Measurements from ENCODE around the gene CLDN20. TPM values are rescaled to one million over a fixed set of nuclear protein-coding genes. Genes with fewer than 3 reads are reported as not detected.

The CLDN20 gene
- total and polyA plus RNA-seq, 2 donors (not counting 1 experiment from before 2014, with no cell fraction given) = not detected

- H3K27me3 ChIP-seq (ENCODE audit: control insufficient read depth, insufficient read depth, low read length) = no peaks in the 10 kb centered on the region
- H3K79me2 ChIP-seq (ENCODE audit: control insufficient read depth, insufficient read depth, low read length) = no peaks in the 10 kb centered on the region
- DNase-seq (ENCODE audit: low read depth in 2 of 2) = peak in 1 of 2 donors; percentile 16
- H3K4me1 ChIP-seq (ENCODE audit: control insufficient read depth, extremely low read depth, insufficient read depth, low read length) = peaks cover 3% of the 10 kb centered on the region
- no peaks in the 10 kb centered on the region for H3K36me3 ChIP-seq (ENCODE audit: control insufficient read depth, insufficient read depth, low read length)
- no peak overlapping the region for H3K4me3 ChIP-seq (replicated peaks in 1 of 4; ENCODE audit: control extremely low read depth in 1 of 4, insufficient read depth in 1 of 4, low read depth in 3 of 4, low read length in 4 of 4)
- peak overlapping the region; percentile 38 for H2AFZ ChIP-seq (ENCODE audit: low read length)
- no peaks in the 10 kb centered on the region for H3K9me3 ChIP-seq (ENCODE audit: control insufficient read depth, insufficient read depth, low read depth, low read length)
- no peak for TF ChIP-seq EZH2 (IDR thresholded peaks at IDR 0.05; ENCODE audit: low read length, missing control alignments)
- TF ChIP-seq, protein P1, sequence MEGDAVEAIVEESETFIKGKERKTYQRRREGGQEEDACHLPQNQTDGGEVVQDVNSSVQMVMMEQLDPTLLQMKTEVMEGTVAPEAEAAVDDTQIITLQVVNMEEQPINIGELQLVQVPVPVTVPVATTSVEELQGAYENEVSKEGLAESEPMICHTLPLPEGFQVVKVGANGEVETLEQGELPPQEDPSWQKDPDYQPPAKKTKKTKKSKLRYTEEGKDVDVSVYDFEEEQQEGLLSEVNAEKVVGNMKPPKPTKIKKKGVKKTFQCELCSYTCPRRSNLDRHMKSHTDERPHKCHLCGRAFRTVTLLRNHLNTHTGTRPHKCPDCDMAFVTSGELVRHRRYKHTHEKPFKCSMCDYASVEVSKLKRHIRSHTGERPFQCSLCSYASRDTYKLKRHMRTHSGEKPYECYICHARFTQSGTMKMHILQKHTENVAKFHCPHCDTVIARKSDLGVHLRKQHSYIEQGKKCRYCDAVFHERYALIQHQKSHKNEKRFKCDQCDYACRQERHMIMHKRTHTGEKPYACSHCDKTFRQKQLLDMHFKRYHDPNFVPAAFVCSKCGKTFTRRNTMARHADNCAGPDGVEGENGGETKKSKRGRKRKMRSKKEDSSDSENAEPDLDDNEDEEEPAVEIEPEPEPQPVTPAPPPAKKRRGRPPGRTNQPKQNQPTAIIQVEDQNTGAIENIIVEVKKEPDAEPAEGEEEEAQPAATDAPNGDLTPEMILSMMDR (conservative IDR thresholded peaks at IDR 0.05 in 1 of 2, IDR thresholded peaks at IDR 0.05 in 1 of 2; ENCODE audit: low read depth in 1 of 2, low read length in 2 of 2) = no peak
- no peak overlapping the region for H3K4me2 ChIP-seq (ENCODE audit: extremely low read depth, insufficient read depth, low read length)
- H3K9ac ChIP-seq (ENCODE audit: insufficient read depth, low read length) = peak overlapping the region; percentile 4
- no peaks in the 10 kb centered on the region for H4K20me1 ChIP-seq (ENCODE audit: control insufficient read depth, extremely low read depth, insufficient read depth, low read length)
- peak overlapping the region; percentile 9 for H3K27ac ChIP-seq (ENCODE audit: insufficient read depth, low read length)
Measured at GRCh38 chr6:155264693-155265320, 994 bp downstream of the CLDN20 start.

- no peak overlapping the region for H3K27ac ChIP-seq (ENCODE audit: insufficient read depth, low read length)
- H3K36me3 ChIP-seq (ENCODE audit: control insufficient read depth, insufficient read depth, low read length) = no peaks in the 10 kb centered on the region
- H3K79me2 ChIP-seq (ENCODE audit: control insufficient read depth, insufficient read depth, low read length) = no peaks in the 10 kb centered on the region
- peaks cover 3% of the 10 kb centered on the region for H3K4me1 ChIP-seq (ENCODE audit: control insufficient read depth, extremely low read depth, insufficient read depth, low read length)
- no peak overlapping the region for H2AFZ ChIP-seq (ENCODE audit: low read length)
- no peak overlapping the region for H3K4me3 ChIP-seq (replicated peaks in 1 of 4; ENCODE audit: control extremely low read depth in 1 of 4, insufficient read depth in 1 of 4, low read depth in 3 of 4, low read length in 4 of 4)
- TF ChIP-seq, protein P1 (conservative IDR thresholded peaks at IDR 0.05 in 1 of 2, IDR thresholded peaks at IDR 0.05 in 1 of 2; ENCODE audit: low read depth in 1 of 2, low read length in 2 of 2) = no peak
- no peak for TF ChIP-seq EZH2 (IDR thresholded peaks at IDR 0.05; ENCODE audit: low read length, missing control alignments)
- no peaks in the 10 kb centered on the region for H3K27me3 ChIP-seq (ENCODE audit: control insufficient read depth, insufficient read depth, low read length)
- no peaks in the 10 kb centered on the region for H4K20me1 ChIP-seq (ENCODE audit: control insufficient read depth, extremely low read depth, insufficient read depth, low read length)
- H3K9ac ChIP-seq (ENCODE audit: insufficient read depth, low read length) = no peak overlapping the region
- no peak for DNase-seq (ENCODE audit: low read depth in 2 of 2)
- H3K4me2 ChIP-seq (ENCODE audit: extremely low read depth, insufficient read depth, low read length) = no peak overlapping the region
- no peaks in the 10 kb centered on the region for H3K9me3 ChIP-seq (ENCODE audit: control insufficient read depth, insufficient read depth, low read depth, low read length)
Measured at GRCh38 chr6:155265843-155266535, 2.2 kb downstream of the CLDN20 start.

- Histone ChIP-seq H2AFZ (ENCODE audit: low read length) (no peak overlapping the region), H3K27me3 (ENCODE audit: control insufficient read depth, insufficient read depth, low read length) (no peaks in the 10 kb centered on the region), H3K9ac (ENCODE audit: insufficient read depth, low read length) (no peak overlapping the region), H3K36me3 (ENCODE audit: control insufficient read depth, insufficient read depth, low read length) (no peaks in the 10 kb centered on the region), H3K4me3 (replicated peaks in 1 of 4; ENCODE audit: control extremely low read depth in 1 of 4, insufficient read depth in 1 of 4, low read depth in 3 of 4, low read length in 4 of 4) (no peak overlapping the region), H3K79me2 (ENCODE audit: control insufficient read depth, insufficient read depth, low read length) (no peaks in the 10 kb centered on the region), H4K20me1 (ENCODE audit: control insufficient read depth, extremely low read depth, insufficient read depth, low read length) (no peaks in the 10 kb centered on the region), H3K27ac (ENCODE audit: insufficient read depth, low read length) (no peak overlapping the region), H3K4me1 (ENCODE audit: control insufficient read depth, extremely low read depth, insufficient read depth, low read length) (peaks cover 6% of the 10 kb centered on the region), H3K9me3 (ENCODE audit: control insufficient read depth, insufficient read depth, low read depth, low read length) (no peaks in the 10 kb centered on the region), H3K4me2 (ENCODE audit: extremely low read depth, insufficient read depth, low read length) (no peak overlapping the region)
- DNase-seq (ENCODE audit: low read depth in 2 of 2) = no peak
- TF ChIP-seq, protein P1 (conservative IDR thresholded peaks at IDR 0.05 in 1 of 2, IDR thresholded peaks at IDR 0.05 in 1 of 2; ENCODE audit: low read depth in 1 of 2, low read length in 2 of 2) = no peak
Measured at GRCh38 chr6:155267411-155267810, 3.6 kb downstream of the CLDN20 start.

Measured in fibroblast of lung (primary cell).